ENCODE data around the gene ZNF253. TPM values are rescaled to one million over a fixed set of nuclear protein-coding genes. Genes with fewer than 3 reads are reported as not detected.
"Not testable (repeated sequence)": the region's sequence is repeated elsewhere in the genome, so short reads cannot be mapped to it uniquely, and the experiment has no call there.

The ZNF253 gene
- polyA plus RNA-seq, 2 of the 4 experiments (the other 2 are of a cell fraction), result not detected

GRCh38 chr19:19877724-19878123 is 12.0 kb downstream of the ZNF253 start:
- POLR2A ChIA-PET, result no interaction called here

GRCh38 chr19:19884583-19884982 is 18.9 kb downstream of the ZNF253 start:
- TF ChIP-seq BHLHE40 (IDR thresholded peaks at IDR 0.05; ENCODE audit: low read depth, low read length), result no peak
- TF ChIP-seq FOSB (CRISPR knock-in tag; IDR thresholded peaks at IDR 0.05), result no peak
- no peak for TF ChIP-seq RAD21 (conservative IDR thresholded peaks at IDR 0.05 in 1 of 2, IDR thresholded peaks at IDR 0.05 in 1 of 2)
- TF ChIP-seq TP53 (CRISPR knock-in tag; IDR thresholded peaks at IDR 0.05), result no peak
- no peak for TF ChIP-seq TFCP2L1 (CRISPR knock-in tag; IDR thresholded peaks at IDR 0.05)
- TF ChIP-seq NFE2L2 (conservative IDR thresholded peaks at IDR 0.05; ENCODE audit: low read length), result no peak
- no peak for TF ChIP-seq CBX2 (IDR thresholded peaks at IDR 0.05; ENCODE audit: borderline replicate concordance, low read depth)
- WGBS (ENCODE audit: missing lambda C conversion rate), result 4% methylated on average over 1 of the region's 1 CpG
- DNase-seq (ENCODE audit: low read depth in 1 of 2, low spot score in 1 of 2) (no peak), FAIRE-seq (no peak), ATAC-seq (no peak)
- POLR2A ChIA-PET, result no interaction called here
- H3K4me1 ChIP-seq, result no peaks in the 10 kb centered on the region
- no peak overlapping the region for H3K4me3 ChIP-seq
- H3K4me2 ChIP-seq, result no peak overlapping the region
- H3K27ac ChIP-seq, result no peak overlapping the region
- H3K9me3 ChIP-seq, result 0 out of 3 replicates have a peak, but pooled peaks cover 3% of the 10 kb centered on the region
- CTCF ChIA-PET, result no interaction called here

More at GRCh38 chr19:19877724-19878123, 12.0 kb downstream of the ZNF253 start:
- Histone ChIP-seq H3K4me1 (no peaks in the 10 kb centered on the region), H3K9me3 (no peaks in the 10 kb centered on the region; the same call in 2 of the 3 replicates), H3K27ac (no peak overlapping the region), H3K4me3 (no peak overlapping the region), H3K4me2 (no peak overlapping the region)
- FAIRE-seq, result no peak
- WGBS (ENCODE audit: missing lambda C conversion rate), result 19% methylated on average over 4 of the region's 4 CpGs
- ATAC-seq, result no peak
- TF ChIP-seq EHF (CRISPR knock-in tag; IDR thresholded peaks at IDR 0.05) (no peak), CBX2 (IDR thresholded peaks at IDR 0.05; ENCODE audit: borderline replicate concordance, low read depth) (no peak), USF2 (IDR thresholded peaks at IDR 0.05) (no peak), JUNB (IDR thresholded peaks at IDR 0.05) (no peak), EHMT2 (IDR thresholded peaks at IDR 0.05; ENCODE audit: low read depth) (no peak), JUN (IDR thresholded peaks at IDR 0.05) (no peak), SREBF2 (IDR thresholded peaks at IDR 0.05) (no peak), MAFK (IDR thresholded peaks at IDR 0.05; ENCODE audit: partially characterized antibody) (no peak), KDM1A (IDR thresholded peaks at IDR 0.05; ENCODE audit: low read depth) (no peak), KDM5A (IDR thresholded peaks at IDR 0.05) (no peak), PHF8 (IDR thresholded peaks at IDR 0.05; ENCODE audit: borderline replicate concordance, low read depth) (no peak)
- TF ChIP-seq, protein P1, sequence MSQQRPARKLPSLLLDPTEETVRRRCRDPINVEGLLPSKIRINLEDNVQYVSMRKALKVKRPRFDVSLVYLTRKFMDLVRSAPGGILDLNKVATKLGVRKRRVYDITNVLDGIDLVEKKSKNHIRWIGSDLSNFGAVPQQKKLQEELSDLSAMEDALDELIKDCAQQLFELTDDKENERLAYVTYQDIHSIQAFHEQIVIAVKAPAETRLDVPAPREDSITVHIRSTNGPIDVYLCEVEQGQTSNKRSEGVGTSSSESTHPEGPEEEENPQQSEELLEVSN (IDR thresholded peaks at IDR 0.05; ENCODE audit: borderline replicate concordance, low read depth), result no peak
- TF ChIP-seq, protein P2, sequence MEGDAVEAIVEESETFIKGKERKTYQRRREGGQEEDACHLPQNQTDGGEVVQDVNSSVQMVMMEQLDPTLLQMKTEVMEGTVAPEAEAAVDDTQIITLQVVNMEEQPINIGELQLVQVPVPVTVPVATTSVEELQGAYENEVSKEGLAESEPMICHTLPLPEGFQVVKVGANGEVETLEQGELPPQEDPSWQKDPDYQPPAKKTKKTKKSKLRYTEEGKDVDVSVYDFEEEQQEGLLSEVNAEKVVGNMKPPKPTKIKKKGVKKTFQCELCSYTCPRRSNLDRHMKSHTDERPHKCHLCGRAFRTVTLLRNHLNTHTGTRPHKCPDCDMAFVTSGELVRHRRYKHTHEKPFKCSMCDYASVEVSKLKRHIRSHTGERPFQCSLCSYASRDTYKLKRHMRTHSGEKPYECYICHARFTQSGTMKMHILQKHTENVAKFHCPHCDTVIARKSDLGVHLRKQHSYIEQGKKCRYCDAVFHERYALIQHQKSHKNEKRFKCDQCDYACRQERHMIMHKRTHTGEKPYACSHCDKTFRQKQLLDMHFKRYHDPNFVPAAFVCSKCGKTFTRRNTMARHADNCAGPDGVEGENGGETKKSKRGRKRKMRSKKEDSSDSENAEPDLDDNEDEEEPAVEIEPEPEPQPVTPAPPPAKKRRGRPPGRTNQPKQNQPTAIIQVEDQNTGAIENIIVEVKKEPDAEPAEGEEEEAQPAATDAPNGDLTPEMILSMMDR (IDR thresholded peaks at IDR 0.05), result no peak
- TF ChIP-seq, protein P3, sequence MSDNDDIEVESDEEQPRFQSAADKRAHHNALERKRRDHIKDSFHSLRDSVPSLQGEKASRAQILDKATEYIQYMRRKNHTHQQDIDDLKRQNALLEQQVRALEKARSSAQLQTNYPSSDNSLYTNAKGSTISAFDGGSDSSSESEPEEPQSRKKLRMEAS (IDR thresholded peaks at IDR 0.05), result no peak
- TF ChIP-seq, protein P4, sequence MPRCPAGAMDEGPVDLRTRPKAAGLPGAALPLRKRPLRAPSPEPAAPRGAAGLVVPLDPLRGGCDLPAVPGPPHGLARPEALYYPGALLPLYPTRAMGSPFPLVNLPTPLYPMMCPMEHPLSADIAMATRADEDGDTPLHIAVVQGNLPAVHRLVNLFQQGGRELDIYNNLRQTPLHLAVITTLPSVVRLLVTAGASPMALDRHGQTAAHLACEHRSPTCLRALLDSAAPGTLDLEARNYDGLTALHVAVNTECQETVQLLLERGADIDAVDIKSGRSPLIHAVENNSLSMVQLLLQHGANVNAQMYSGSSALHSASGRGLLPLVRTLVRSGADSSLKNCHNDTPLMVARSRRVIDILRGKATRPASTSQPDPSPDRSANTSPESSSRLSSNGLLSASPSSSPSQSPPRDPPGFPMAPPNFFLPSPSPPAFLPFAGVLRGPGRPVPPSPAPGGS (IDR thresholded peaks at IDR 0.05), result no peak
- TF ChIP-seq, protein P5, sequence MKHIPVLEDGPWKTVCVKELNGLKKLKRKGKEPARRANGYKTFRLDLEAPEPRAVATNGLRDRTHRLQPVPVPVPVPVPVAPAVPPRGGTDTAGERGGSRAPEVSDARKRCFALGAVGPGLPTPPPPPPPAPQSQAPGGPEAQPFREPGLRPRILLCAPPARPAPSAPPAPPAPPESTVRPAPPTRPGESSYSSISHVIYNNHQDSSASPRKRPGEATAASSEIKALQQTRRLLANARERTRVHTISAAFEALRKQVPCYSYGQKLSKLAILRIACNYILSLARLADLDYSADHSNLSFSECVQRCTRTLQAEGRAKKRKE (CRISPR knock-in tag; IDR thresholded peaks at IDR 0.05; ENCODE audit: low read depth), result no peak
- CTCF ChIA-PET, result no interaction called here
- DNase-seq (ENCODE audit: low read depth in 1 of 2, low spot score in 1 of 2), result no peak

- H3K4me1 ChIP-seq; DNase-seq (ENCODE audit: low read depth in 1 of 2, low spot score in 1 of 2); FAIRE-seq; H3K27ac ChIP-seq; H3K4me2 ChIP-seq; POLR2A ChIA-PET; H3K9me3 ChIP-seq; CTCF ChIA-PET; ATAC-seq; H3K4me3 ChIP-seq: not testable (repeated sequence)
- 5% methylated on average over 3 of the region's 3 CpGs for WGBS (ENCODE audit: missing lambda C conversion rate)
These were observed 26.6 kb downstream of the ZNF253 start for GRCh38 chr19:19892055-19892941.

Measured in A549 (cell line).